ENCODE measurements around the gene SMARCB1. TPM values are rescaled to one million over a fixed set of nuclear protein-coding genes. Genes with fewer than 3 reads are reported as not detected.

SMARCB1 gene
- total RNA-seq, 1 experiment from 2014 or later: 136 TPM

DNA sequence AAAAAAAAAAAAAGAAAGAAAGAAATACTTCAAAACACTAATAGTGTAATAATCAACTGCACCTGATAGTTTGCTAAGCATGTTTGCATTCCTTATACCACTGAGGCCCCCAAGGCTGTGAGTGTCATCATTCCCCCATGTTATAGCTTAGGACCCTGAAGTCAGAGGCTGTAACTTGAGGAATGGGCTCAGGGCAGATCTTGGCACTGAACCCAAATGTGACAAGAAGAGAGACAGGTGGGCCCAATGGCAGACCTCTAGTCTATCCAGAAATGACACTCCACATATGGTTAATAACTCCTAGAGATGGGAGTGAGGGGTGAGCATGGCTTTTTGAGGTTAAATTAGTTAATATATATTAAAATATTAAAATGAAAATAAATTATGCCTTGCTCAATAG is 49.1 kb upstream of the SMARCB1 start:
- no peak overlapping the region for H3K4me2 ChIP-seq (ENCODE audit: insufficient read depth, insufficient read length, low read length)
- H2BK5ac ChIP-seq (ENCODE audit: insufficient read length, low read length): no peak overlapping the region
- no peaks in the 10 kb centered on the region for H4K20me1 ChIP-seq (ENCODE audit: control insufficient read depth, insufficient read depth, insufficient read length)
- H3T11ph ChIP-seq (ENCODE audit: low read length): no peak overlapping the region
- H4K5ac ChIP-seq (ENCODE audit: insufficient read length, low read depth, low read length): no peak overlapping the region
- no peaks in the 10 kb centered on the region for H3K79me1 ChIP-seq (ENCODE audit: insufficient read depth, low read depth, low read length, poor library complexity, severe bottlenecking)
- H3K4me1 Mint-ChIP-seq: peaks cover 0 to 3% of the 10 kb centered on the region in 2 experiments; a peak in 1 of 4 replicates
- no peak overlapping the region for H3K56ac ChIP-seq (ENCODE audit: insufficient read length, low read depth, low read length)
- no peak overlapping the region for H3K4me3 Mint-ChIP-seq
- no peak overlapping the region for H3K14ac ChIP-seq (ENCODE audit: insufficient read depth, low read length)
- no peak overlapping the region for H3K23ac ChIP-seq (ENCODE audit: insufficient read length, low read depth, low read length)
- H3K9ac ChIP-seq (ENCODE audit: extremely low read depth, insufficient read length, low read length): no peak overlapping the region
- H3K18ac ChIP-seq (ENCODE audit: insufficient read length, low read depth, low read length): no peak overlapping the region
- H3K4me1 ChIP-seq (ENCODE audit: insufficient read depth, low read length): no peaks in the 10 kb centered on the region
- no peak overlapping the region for H4K91ac ChIP-seq (ENCODE audit: insufficient read length, low read depth, low read length)
- H2BK15ac ChIP-seq (ENCODE audit: low read depth, low read length): no peak overlapping the region
- H3K79me2 ChIP-seq (ENCODE audit: insufficient read depth, low read length): no peaks in the 10 kb centered on the region
- no peaks in the 10 kb centered on the region for H3K9me3 Mint-ChIP-seq
- no peak overlapping the region for H3K27ac Mint-ChIP-seq
- TF ChIP-seq, protein P1, sequence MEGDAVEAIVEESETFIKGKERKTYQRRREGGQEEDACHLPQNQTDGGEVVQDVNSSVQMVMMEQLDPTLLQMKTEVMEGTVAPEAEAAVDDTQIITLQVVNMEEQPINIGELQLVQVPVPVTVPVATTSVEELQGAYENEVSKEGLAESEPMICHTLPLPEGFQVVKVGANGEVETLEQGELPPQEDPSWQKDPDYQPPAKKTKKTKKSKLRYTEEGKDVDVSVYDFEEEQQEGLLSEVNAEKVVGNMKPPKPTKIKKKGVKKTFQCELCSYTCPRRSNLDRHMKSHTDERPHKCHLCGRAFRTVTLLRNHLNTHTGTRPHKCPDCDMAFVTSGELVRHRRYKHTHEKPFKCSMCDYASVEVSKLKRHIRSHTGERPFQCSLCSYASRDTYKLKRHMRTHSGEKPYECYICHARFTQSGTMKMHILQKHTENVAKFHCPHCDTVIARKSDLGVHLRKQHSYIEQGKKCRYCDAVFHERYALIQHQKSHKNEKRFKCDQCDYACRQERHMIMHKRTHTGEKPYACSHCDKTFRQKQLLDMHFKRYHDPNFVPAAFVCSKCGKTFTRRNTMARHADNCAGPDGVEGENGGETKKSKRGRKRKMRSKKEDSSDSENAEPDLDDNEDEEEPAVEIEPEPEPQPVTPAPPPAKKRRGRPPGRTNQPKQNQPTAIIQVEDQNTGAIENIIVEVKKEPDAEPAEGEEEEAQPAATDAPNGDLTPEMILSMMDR (conservative IDR thresholded peaks at IDR 0.05): no peak
- peaks cover 7% of the 10 kb centered on the region for H3K27me3 Mint-ChIP-seq (ENCODE audit: low read depth)
- H3K23me2 ChIP-seq (ENCODE audit: insufficient read length, low read depth, low read length, poor library complexity, severe bottlenecking): no peaks in the 10 kb centered on the region
- no peaks in the 10 kb centered on the region for H3K9me3 ChIP-seq (ENCODE audit: control insufficient read depth, low read depth, low read length)
- H3K27ac ChIP-seq (ENCODE audit: insufficient read length, low read depth, low read length): no peak overlapping the region
- no peak overlapping the region for H3K4ac ChIP-seq (ENCODE audit: low read depth, low read length)
- H3K27me3 ChIP-seq (ENCODE audit: insufficient read depth, low read length): no peaks in the 10 kb centered on the region
- H3K36me3 Mint-ChIP-seq (ENCODE audit: insufficient read depth in 1 of 3, low read depth in 3 of 3): no peaks in the 10 kb centered on the region; a peak in 2 of 7 replicates
- no peak overlapping the region for H2AK5ac ChIP-seq (ENCODE audit: insufficient read length, low read length)
- DNase-seq: no peak
- no peak overlapping the region for H2BK20ac ChIP-seq (ENCODE audit: low read depth, low read length, poor library complexity, severe bottlenecking)
- no peak overlapping the region for H4K8ac ChIP-seq (replicated peaks; ENCODE audit: insufficient read length, low read depth, low read length)
- H2BK12ac ChIP-seq (ENCODE audit: insufficient read length, low read depth, low read length): no peak overlapping the region
- no peak overlapping the region for H2BK120ac ChIP-seq (ENCODE audit: low read depth, low read length, poor library complexity, severe bottlenecking)
- H2AFZ ChIP-seq (ENCODE audit: low read length): no peak overlapping the region
